Subcutaneous abdominal adipose tissue (tissue), 5 donors: ENCODE measurements around the gene HSD3B2.

Experiments
- H3K27ac ChIP-seq: one replicate; pipeline ENCODE4 v1.7.0; 2013; ENCODE audit warnings: low read depth, mild to moderate bottlenecking, inconsistent platforms, low read length, moderate library complexity
- H3K27me3 ChIP-seq, 5 donors: one replicate each; pipeline ENCODE4 v1.7.0; 2013; ENCODE audit warnings: low read length in 5 of 5, inconsistent platforms in 1 of 5; ENCODE audit not compliant: control insufficient read depth in 5 of 5, insufficient read depth in 4 of 5
- H3K36me3 ChIP-seq, 5 donors: one replicate each; pipeline ENCODE4 v1.7.0; 2013; ENCODE audit warnings: low read length in 5 of 5; ENCODE audit not compliant: control insufficient read depth in 5 of 5, insufficient read depth in 5 of 5
- H3K4me1 ChIP-seq, 5 donors: one replicate each; pipeline ENCODE4 v1.7.0; 2013; ENCODE audit warnings: low read length in 5 of 5, mild to moderate bottlenecking in 3 of 5, moderate library complexity in 1 of 5; ENCODE audit not compliant: control insufficient read depth in 5 of 5, insufficient read depth in 5 of 5
- H3K4me3 ChIP-seq, 5 donors: one replicate each; pipeline ENCODE4 v1.7.0; 2013; ENCODE audit warnings: low read length in 5 of 5, low read depth in 1 of 5
- H3K9ac ChIP-seq, 5 donors: one replicate each; pipeline ENCODE4 v1.7.0; 2013; ENCODE audit warnings: low read length in 5 of 5, mild to moderate bottlenecking in 4 of 5, moderate library complexity in 3 of 5
- H3K9me3 ChIP-seq, 5 donors: one replicate each; pipeline ENCODE4 v1.7.0; 2013; ENCODE audit warnings: low read length in 5 of 5; ENCODE audit not compliant: control insufficient read depth in 5 of 5
- donor health status: healthy.
- donor health status: healthy.
- donor health status: healthy.
- donor health status: healthy.
- donor health status: healthy.

Gene HSD3B2

DNA sequence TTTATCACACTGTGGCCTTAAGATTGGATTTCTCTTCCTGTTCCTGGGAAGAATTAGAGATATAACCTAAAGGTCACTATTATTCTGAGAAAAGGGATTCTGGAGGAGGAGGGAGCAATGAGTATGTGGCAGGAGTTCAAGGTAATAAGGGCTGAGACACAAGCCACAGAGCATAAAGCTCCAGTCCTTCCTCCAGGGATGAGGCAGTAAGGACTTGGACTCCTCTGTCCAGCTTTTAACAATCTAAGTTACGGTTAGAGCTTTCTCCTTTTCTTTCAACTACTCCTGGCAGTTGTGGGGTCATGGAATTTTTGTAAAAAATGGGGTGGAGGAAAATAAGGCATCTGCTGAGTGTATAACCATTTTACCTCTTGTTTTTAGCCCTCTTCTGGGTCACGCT is at the start of gene HSD3B2:
Gene HSD3B2 (plus strand): TSS at position 201 of the 400 bp plus-strand sequence. CDS start 270 bp downstream, outside the sequence.
- Histone ChIP-seq H3K9ac (no peak within 1 kb of the TSS), H3K9me3 (no peaks in the 10 kb centered on the region), H3K4me1 (no peaks in the 10 kb centered on the region), H3K36me3 (no peaks in the 10 kb centered on the region), H3K4me3 (no peak within 1 kb of the TSS), H3K27me3 (no peaks in the 10 kb centered on the region), H3K27ac (no peak within 1 kb of the TSS)

DNA sequence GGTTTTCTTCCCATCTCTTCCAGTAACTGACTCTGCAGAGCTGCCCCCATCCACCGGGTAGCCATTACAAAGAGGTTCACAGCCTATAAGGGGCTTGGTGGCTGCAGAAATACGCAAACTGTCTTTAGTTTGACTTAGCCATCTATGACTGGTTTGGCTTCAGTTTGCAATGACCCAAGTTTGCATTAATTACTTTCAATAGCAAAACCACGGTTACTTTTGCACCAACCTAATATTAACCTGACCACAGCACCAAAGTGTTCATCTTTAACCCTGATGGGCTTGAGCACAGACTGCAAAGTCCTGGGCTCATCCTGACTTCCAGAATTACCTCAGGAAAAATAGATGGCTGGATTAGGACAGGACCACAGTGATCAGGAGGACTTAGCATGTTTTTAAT is 48.5 kb upstream of the HSD3B2 start:
- H3K27ac ChIP-seq = no peak overlapping the region
- no peaks in the 10 kb centered on the region for H3K36me3 ChIP-seq
- H3K9ac ChIP-seq = no peak overlapping the region
- no peaks in the 10 kb centered on the region for H3K9me3 ChIP-seq
- no peak overlapping the region for H3K4me3 ChIP-seq
- H3K27me3 ChIP-seq = no peaks in the 10 kb centered on the region
- H3K4me1 ChIP-seq = peaks cover 0 to 4% (median 0%) of the 10 kb centered on the region in 5 donors

DNA sequence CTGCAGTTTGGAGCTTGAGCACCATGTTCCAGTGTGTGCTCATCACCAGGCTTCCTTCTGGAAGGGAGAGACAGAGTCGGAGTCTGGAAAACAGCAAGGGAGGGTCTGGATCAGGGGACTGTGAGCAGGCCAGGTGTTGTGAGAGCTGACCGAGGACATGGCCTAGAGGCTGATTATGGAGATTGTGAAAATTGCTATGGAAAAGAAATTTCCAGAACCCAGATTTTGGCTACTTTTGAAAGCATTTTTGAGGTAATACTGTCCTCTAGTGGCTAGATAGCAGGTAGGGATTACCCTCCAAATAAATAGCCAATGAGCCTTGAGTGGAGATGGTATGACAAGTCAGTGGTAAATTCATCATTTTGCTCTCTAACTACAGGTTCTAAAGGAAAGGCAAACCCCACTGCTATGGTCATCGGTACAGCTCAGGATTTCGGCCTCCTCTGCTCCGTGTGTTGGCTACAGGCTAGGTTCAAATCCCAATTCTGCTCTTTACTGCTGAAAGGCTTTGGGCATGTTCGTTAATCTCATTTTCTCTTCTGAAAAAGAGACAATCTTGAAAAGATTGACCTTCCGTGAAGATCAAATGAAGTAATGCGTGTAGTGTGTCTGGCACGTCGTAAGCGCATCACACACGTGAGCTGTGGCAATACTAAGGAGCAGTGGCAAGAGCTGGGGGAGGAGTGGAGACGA is 47.4 kb upstream of the HSD3B2 start:
- no peaks in the 10 kb centered on the region for H3K9me3 ChIP-seq
- peaks cover 0 to 4% (median 0%) of the 10 kb centered on the region in 5 donors for H3K4me1 ChIP-seq
- no peak overlapping the region for H3K4me3 ChIP-seq
- H3K27me3 ChIP-seq = no peaks in the 10 kb centered on the region
- H3K27ac ChIP-seq = no peak overlapping the region
- H3K36me3 ChIP-seq = no peaks in the 10 kb centered on the region
- H3K9ac ChIP-seq = no peak overlapping the region

DNA sequence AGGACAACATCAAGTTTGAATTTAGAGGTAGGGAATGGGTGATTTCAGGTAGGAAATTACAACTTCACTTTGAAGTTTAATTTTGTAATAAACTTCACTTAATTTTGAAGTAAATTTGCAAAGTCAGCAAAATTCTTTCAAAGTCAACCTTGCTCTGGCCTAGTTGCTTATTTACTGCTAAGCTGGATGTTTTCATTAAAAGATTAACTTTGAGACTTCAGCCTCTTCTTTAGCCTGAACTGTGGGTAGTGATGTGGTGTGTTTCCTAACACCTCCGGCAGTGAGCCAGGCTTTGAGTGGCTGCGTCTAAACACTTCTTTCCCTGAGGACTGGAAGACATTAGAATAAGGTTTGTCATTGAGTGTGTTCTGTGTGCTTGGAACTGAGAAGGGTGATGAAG is 46.4 kb upstream of the HSD3B2 start, which contains the start of gene HAO2:
Gene HAO2 (plus strand): TSS at position 232 of the 400 bp plus-strand sequence. CDS start 12,301 bp downstream, outside the sequence.
- Histone ChIP-seq H3K27ac (no peak within 1 kb of the TSS), H3K9ac (no peak within 1 kb of the TSS), H3K36me3 (no peaks in the 10 kb centered on the region), H3K27me3 (no peaks in the 10 kb centered on the region), H3K4me3 (no peak within 1 kb of the TSS), H3K4me1 (peaks cover 0 to 4% (median 0%) of the 10 kb centered on the region in 5 donors), H3K9me3 (no peaks in the 10 kb centered on the region)

DNA sequence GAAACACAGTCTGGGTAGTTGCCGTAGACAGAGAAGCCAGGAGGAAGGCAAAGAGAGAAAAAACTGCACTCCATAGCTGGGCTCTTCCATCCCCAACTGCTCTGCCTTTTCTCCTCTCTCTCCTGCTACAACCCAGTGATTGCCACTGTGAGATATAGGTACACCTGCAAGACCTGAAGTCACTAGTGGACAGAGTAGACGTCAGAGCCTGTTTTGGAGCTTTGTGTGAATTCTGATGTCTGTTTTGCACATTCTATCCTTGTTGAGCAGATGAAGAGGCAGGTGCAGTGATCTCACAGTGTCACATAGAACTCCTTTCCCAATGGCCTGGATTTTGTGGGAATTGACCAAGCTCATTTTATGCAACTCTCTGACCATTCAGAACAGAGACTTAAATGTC is 44.2 kb upstream of the HSD3B2 start:
- Histone ChIP-seq H3K9ac (no peak overlapping the region), H3K9me3 (no peaks in the 10 kb centered on the region), H3K4me3 (no peak overlapping the region), H3K4me1 (peaks cover 0 to 4% (median 0%) of the 10 kb centered on the region in 5 donors), H3K36me3 (no peaks in the 10 kb centered on the region), H3K27me3 (no peaks in the 10 kb centered on the region), H3K27ac (no peak overlapping the region)

DNA sequence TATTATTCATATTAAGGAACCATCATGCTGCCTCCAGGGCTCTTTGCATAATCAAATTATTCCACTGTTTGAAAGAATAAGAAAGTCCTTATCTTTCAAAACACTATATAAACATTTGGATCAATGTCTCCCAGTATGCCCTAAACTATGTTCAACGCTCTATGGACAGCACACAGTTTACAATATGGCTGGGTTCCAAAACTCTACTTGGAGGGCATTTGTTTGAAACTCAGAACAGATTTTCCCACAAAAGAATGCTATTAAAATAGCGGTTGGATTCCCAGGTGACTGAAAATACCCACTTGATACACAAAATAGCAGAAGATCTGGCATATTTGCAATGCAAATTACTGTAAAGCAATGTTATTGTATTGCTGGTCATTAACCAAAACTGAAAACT is 43.1 kb upstream of the HSD3B2 start:
- no peaks in the 10 kb centered on the region for H3K27me3 ChIP-seq
- H3K4me1 ChIP-seq = peaks cover 0 to 4% (median 0%) of the 10 kb centered on the region in 5 donors
- no peak overlapping the region for H3K27ac ChIP-seq
- H3K4me3 ChIP-seq = no peak overlapping the region
- no peak overlapping the region for H3K9ac ChIP-seq
- H3K9me3 ChIP-seq = no peaks in the 10 kb centered on the region
- no peaks in the 10 kb centered on the region for H3K36me3 ChIP-seq

DNA sequence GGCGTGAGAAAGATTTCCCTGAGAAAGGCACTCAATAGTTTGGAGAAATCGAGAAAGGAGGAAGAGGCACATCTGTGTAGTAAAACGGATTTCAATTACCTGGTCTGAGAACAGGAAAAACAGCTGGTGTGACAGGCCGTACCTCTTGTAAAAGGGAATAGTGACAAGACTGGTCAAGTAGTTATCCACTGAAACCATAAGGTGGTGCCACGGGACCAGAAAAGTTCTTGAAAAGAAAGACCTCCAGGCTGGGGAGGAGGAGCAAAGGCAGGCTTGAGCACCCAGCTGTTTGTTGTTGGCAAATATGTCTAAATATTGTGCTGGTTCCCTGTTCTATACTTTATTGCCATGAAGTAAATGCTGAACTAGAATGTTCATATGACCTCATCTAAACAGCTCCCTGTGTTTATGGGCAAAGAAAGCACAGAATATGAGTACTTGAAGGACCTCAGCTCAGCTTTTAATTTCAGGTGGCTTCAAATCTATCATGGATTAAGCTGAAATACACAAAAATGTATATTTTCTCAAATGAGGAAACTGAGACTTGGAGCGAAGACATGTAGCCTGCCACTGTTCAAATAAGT is 42.4 kb upstream of the HSD3B2 start:
- Histone ChIP-seq H3K36me3 (no peaks in the 10 kb centered on the region), H3K4me1 (peaks cover 0 to under 1% (median 0%) of the 10 kb centered on the region in 5 donors), H3K9me3 (no peaks in the 10 kb centered on the region), H3K27ac (no peak overlapping the region), H3K9ac (no peak overlapping the region), H3K4me3 (no peak overlapping the region), H3K27me3 (no peaks in the 10 kb centered on the region)

DNA sequence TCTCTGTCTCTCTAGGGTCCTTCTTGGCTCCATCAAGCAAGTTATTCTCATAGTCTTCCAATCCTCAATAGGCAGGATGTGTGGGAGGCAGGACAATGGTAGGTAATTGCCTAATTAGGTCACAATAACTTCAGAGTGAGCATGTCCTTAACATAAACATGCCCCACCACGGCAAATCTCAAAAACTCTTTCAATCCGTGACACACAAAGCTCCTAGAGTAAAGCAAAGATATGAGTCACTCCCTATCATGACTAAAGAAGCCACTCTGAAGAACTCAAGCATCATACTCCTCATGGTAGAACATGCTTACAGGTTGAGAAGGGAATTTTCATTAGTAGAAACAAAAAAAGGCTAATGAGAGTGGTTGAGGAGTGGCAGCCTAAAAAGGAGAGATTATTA is 41.5 kb upstream of the HSD3B2 start:
- Histone ChIP-seq H3K9ac (no peak overlapping the region), H3K36me3 (no peaks in the 10 kb centered on the region), H3K27ac (no peak overlapping the region), H3K9me3 (no peaks in the 10 kb centered on the region), H3K4me3 (no peak overlapping the region), H3K27me3 (no peaks in the 10 kb centered on the region), H3K4me1 (no peaks in the 10 kb centered on the region)

DNA sequence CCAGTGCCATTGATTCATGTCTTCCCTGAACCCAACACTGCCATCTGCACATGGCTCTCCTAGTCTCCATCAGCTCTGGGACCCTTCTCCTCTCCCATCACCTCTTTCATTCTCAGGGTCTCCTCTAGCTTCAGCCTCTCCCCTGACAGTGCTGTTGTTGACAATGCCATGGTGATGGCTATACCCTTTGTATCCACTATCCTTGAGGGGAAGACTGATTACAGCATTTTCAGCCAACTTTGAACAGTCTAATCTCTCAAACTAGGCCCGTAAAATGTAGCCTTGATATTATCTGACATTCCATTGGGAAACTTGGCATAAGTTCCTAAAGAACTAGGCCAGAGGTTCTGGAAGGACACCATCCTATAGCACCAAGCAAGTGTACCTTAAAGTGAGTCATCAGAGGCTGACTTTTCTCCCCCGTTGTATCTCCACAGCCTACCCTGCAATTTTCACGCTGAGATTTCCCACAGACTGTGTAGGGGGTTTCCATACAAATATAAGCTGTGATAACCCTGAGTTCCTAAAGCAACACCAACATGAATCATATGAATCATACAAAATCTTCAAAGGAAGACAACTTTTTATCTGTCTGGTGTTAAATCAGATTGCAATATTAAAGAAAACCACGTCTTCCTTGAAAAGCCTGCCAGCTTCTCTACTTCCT is 40.6 kb upstream of the HSD3B2 start:
- Histone ChIP-seq H3K9ac (no peak overlapping the region), H3K4me1 (no peaks in the 10 kb centered on the region), H3K27me3 (no peaks in the 10 kb centered on the region), H3K4me3 (no peak overlapping the region), H3K27ac (no peak overlapping the region), H3K36me3 (no peaks in the 10 kb centered on the region), H3K9me3 (no peaks in the 10 kb centered on the region)

DNA sequence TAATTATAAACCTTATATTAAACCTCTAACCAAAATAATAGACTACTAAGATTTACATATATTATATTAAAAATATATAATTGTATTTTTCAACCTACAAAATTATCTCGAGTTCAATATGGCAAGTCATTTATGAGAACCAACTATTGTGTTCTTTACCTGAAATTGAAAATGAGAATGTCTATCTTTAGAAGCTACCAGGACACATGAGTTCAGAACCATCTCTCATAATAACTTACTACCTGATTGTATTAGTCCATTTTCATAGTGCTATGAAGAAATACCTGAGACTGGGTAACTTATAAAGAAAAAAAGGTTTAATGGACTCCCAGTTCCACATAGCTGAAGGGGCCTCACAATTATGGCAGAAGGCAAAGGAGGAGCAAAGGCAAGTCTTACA is 39.6 kb upstream of the HSD3B2 start:
- H3K27me3 ChIP-seq = no peaks in the 10 kb centered on the region
- no peak overlapping the region for H3K27ac ChIP-seq
- H3K9me3 ChIP-seq = no peaks in the 10 kb centered on the region
- H3K9ac ChIP-seq = no peak overlapping the region
- no peaks in the 10 kb centered on the region for H3K4me1 ChIP-seq
- H3K36me3 ChIP-seq = no peaks in the 10 kb centered on the region
- no peak overlapping the region for H3K4me3 ChIP-seq
